ENCODE results near the gene PNMA8C.

DNA sequence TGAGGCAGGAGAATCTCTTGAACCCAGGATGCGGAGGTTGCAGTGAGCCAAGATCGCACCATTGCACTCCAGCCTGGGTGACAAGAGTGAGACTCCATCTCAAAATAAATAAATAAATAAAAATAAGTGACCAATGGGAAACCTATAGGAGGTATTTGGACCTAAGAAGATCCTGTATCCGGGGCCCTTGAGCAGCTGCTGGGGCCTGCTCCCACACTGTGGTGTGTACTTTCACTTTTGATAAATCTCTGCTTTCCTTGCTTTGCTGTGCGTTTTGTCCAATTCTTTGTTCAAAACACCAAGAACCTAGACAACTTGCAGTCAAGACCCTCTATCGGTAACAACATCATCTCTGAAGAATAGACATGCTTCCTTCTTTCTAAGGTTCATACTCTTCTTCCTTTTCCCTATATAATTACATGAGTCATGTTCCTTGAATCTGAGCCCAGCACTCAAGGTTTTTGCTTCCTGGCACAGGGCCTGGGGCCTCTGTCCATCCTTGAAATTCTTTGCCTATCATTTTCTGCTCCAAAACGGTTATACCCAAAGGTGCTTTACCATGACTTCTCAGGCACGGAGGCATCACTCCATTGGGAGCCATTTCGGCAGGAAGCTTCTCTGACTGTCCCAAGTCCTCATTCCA, 14.2 kb upstream of the PNMA8C start:
- TF ChIP-seq POLR2A (IDR thresholded peaks at IDR 0.05) = no peak
- TF ChIP-seq, protein P1, sequence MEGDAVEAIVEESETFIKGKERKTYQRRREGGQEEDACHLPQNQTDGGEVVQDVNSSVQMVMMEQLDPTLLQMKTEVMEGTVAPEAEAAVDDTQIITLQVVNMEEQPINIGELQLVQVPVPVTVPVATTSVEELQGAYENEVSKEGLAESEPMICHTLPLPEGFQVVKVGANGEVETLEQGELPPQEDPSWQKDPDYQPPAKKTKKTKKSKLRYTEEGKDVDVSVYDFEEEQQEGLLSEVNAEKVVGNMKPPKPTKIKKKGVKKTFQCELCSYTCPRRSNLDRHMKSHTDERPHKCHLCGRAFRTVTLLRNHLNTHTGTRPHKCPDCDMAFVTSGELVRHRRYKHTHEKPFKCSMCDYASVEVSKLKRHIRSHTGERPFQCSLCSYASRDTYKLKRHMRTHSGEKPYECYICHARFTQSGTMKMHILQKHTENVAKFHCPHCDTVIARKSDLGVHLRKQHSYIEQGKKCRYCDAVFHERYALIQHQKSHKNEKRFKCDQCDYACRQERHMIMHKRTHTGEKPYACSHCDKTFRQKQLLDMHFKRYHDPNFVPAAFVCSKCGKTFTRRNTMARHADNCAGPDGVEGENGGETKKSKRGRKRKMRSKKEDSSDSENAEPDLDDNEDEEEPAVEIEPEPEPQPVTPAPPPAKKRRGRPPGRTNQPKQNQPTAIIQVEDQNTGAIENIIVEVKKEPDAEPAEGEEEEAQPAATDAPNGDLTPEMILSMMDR (IDR thresholded peaks at IDR 0.05) = no peak
- TF ChIP-seq POLR2AphosphoS5 (IDR thresholded peaks at IDR 0.05) = no peak
- TF ChIP-seq EP300 (IDR thresholded peaks at IDR 0.05) = no peak
